ENCODE results near the gene LRP1. TPM values are rescaled to one million over a fixed set of nuclear protein-coding genes. Genes with fewer than 3 reads are reported as not detected.

The LRP1 gene
- total RNA-seq, 1 donor from 2014 or later: 0.95 TPM

GRCh38 chr12:57181561-57182155 lies 53.4 kb downstream of the LRP1 start:
- intact Hi-C loops (cut with micrococcal nuclease): loop anchor here (2.0 kb wide), 1 partner anchor 425 kb away; no protein-coding TSS in a partner anchor
- no peak for ATAC-seq (ENCODE audit: low read depth)
- no peak for DNase-seq
- CTCF ChIA-PET: interaction anchor here (1.4 to 2.9 kb wide), 5 partner anchors 57 to 412 kb away, joined by 3 to 20 read pairs (median 8); partner anchors contain the start of gene STAT6
- H3K9me3 Mint-ChIP-seq: no peaks in the 10 kb centered on the region
- H3K4me1 Mint-ChIP-seq: peaks cover 4% of the 10 kb centered on the region
- H3K27me3 Mint-ChIP-seq: peaks cover 2% of the 10 kb centered on the region
- H3K4me3 Mint-ChIP-seq: no peak overlapping the region
- no peak overlapping the region for H3K27ac Mint-ChIP-seq
- no peaks in the 10 kb centered on the region for H3K36me3 Mint-ChIP-seq (ENCODE audit: low read depth)
- POLR2A ChIA-PET: interaction anchor here (1.0 to 1.9 kb wide), 2 partner anchors 54 to 70 kb away, joined by 6 to 11 read pairs; partner anchors contain the start of gene STAT6
- no peak for TF ChIP-seq CTCF (IDR thresholded peaks at IDR 0.05)

GRCh38 chr12:57182918-57183575 lies 54.8 kb downstream of the LRP1 start:
- peaks cover 2% of the 10 kb centered on the region for H3K27me3 Mint-ChIP-seq
- ChIA-PET POLR2A (interaction anchor here (0.8 to 1.9 kb wide), 5 partner anchors 55 to 71 kb away, joined by 3 to 11 read pairs (median 4); partner anchors contain the start of genes LRP1 and STAT6), CTCF (interaction anchor here (0.6 to 2.9 kb wide), 16 partner anchors 50 to 562 kb away, joined by 3 to 26 read pairs (median 4); partner anchors contain the start of genes LRP1 and STAT6)
- intact Hi-C loops (cut with micrococcal nuclease): loop anchor here (1.0 to 2.0 kb wide), 7 partner anchors 56 to 670 kb away; no protein-coding TSS in a partner anchor
- H3K4me1 Mint-ChIP-seq: peaks cover 4% of the 10 kb centered on the region
- H3K4me3 Mint-ChIP-seq: no peak overlapping the region
- H3K36me3 Mint-ChIP-seq (ENCODE audit: low read depth): no peaks in the 10 kb centered on the region
- DNase-seq (peak; percentile 74), ATAC-seq (ENCODE audit: low read depth) (peak; percentile 100)
- peak overlapping the region; percentile 6 for H3K27ac Mint-ChIP-seq
- H3K9me3 Mint-ChIP-seq: no peaks in the 10 kb centered on the region
- no peak for TF ChIP-seq CTCF (IDR thresholded peaks at IDR 0.05)

- Mint-ChIP-seq H3K4me1 (peaks cover 4% of the 10 kb centered on the region), H3K9me3 (no peaks in the 10 kb centered on the region), H3K4me3 (no peak overlapping the region), H3K27me3 (no peaks in the 10 kb centered on the region), H3K36me3 (ENCODE audit: low read depth) (no peaks in the 10 kb centered on the region), H3K27ac (no peak overlapping the region)
- ChIA-PET POLR2A (no interaction called here), CTCF (interaction anchor here (1.2 to 2.2 kb wide), 10 partner anchors 51 to 227 kb away, joined by 3 to 26 read pairs (median 5); partner anchors contain the start of gene STAT6)
- ATAC-seq (ENCODE audit: low read depth) (no peak), DNase-seq (no peak)
- no peak for TF ChIP-seq CTCF (IDR thresholded peaks at IDR 0.05)
- intact Hi-C loops (cut with micrococcal nuclease): loop anchor here (1.0 to 2.0 kb wide), 7 partner anchors 55 to 671 kb away; no protein-coding TSS in a partner anchor
Observed at GRCh38 chr12:57183939-57184725, 55.8 kb downstream of the LRP1 start.

- CTCF ChIA-PET: interaction anchor here (1.3 to 2.6 kb wide), 3 partner anchors 74 to 116 kb away, joined by 3 to 15 read pairs (median 5); partner anchors contain the start of gene STAT6
Observed at GRCh38 chr12:57185403-57185802, 57.1 kb downstream of the LRP1 start.

More at GRCh38 chr12:57185403-57185802, 57.1 kb downstream of the LRP1 start:
- ATAC-seq (ENCODE audit: low read depth): no peak
- Mint-ChIP-seq H3K27ac (no peak overlapping the region), H3K9me3 (no peaks in the 10 kb centered on the region), H3K36me3 (ENCODE audit: low read depth) (no peaks in the 10 kb centered on the region), H3K27me3 (no peaks in the 10 kb centered on the region), H3K4me1 (peaks cover 4% of the 10 kb centered on the region), H3K4me3 (no peak overlapping the region)
- intact Hi-C loops (cut with micrococcal nuclease): no loop called here
- TF ChIP-seq CTCF (IDR thresholded peaks at IDR 0.05): no peak
- DNase-seq: no peak
- POLR2A ChIA-PET: no interaction called here
